ENCODE data around the gene RAB3C. TPM values are rescaled to one million over a fixed set of nuclear protein-coding genes. Genes with fewer than 3 reads are reported as not detected.
"Not testable (repeated sequence)": the region's sequence is repeated elsewhere in the genome, so short reads cannot be mapped to it uniquely, and the experiment has no call there.

Gene RAB3C
- polyA plus RNA-seq, result 1 to 10 TPM in 2 of 3 donors, under 1 TPM in 1; 0.34 to 5.5 (median 2.7) TPM

GRCh38 chr5:58582803-58583491 lies at the start of gene RAB3C:
Gene RAB3C, plus strand, starts transcription at chr5:58583075. Its CDS starts 134 bp downstream, at chr5:58583209.
- WGBS, 3 donors, result 0 to 1% (median 1%) methylated on average over 43 of the region's 43 CpGs
- no peak within 1 kb of the TSS for H3K27ac ChIP-seq (ENCODE audit: low read depth, low read length)

GRCh38 chr5:58541935-58542334 lies 40.9 kb upstream of the RAB3C start:
- H3K27ac ChIP-seq (ENCODE audit: low read depth, low read length), result not testable (repeated sequence)
- WGBS, 3 donors, result 91 to 92% (median 91%) methylated on average over 9 of the region's 9 CpGs

- no peak overlapping the region for H3K27ac ChIP-seq (ENCODE audit: low read depth, low read length)
- 50 to 94% (median 92%) methylated on average over 1 of the region's 1 CpG for WGBS, 3 donors
Observed at GRCh38 chr5:58542709-58543108, 40.2 kb upstream of the RAB3C start.

- WGBS, 3 donors, result 88 to 96% (median 89%) methylated on average over 2 of the region's 2 CpGs
- H3K27ac ChIP-seq (ENCODE audit: low read depth, low read length), result no peak overlapping the region
Observed at GRCh38 chr5:58543723-58544122, 39.2 kb upstream of the RAB3C start.

GRCh38 chr5:58544195-58544594 lies 38.7 kb upstream of the RAB3C start:
- H3K27ac ChIP-seq (ENCODE audit: low read depth, low read length), result no peak overlapping the region

GRCh38 chr5:58544926-58545325 lies 37.9 kb upstream of the RAB3C start:
- WGBS, 3 donors, result 63 to 79% (median 65%) methylated on average over 2 of the region's 2 CpGs
- no peak overlapping the region for H3K27ac ChIP-seq (ENCODE audit: low read depth, low read length)

More at GRCh38 chr5:58544195-58544594, 38.7 kb upstream of the RAB3C start:
- 32 to 67% (median 39%) methylated on average over 1 of the region's 1 CpG for WGBS, 3 donors

- H3K27ac ChIP-seq (ENCODE audit: low read depth, low read length), result no peak overlapping the region
Observed at GRCh38 chr5:58545912-58546311, 37.0 kb upstream of the RAB3C start.

- 65 to 85% (median 74%) methylated on average over 2 of the region's 2 CpGs for WGBS, 3 donors
- H3K27ac ChIP-seq (ENCODE audit: low read depth, low read length), result no peak overlapping the region
Observed at GRCh38 chr5:58548068-58548467, 34.8 kb upstream of the RAB3C start.

- H3K27ac ChIP-seq (ENCODE audit: low read depth, low read length), result no peak overlapping the region
- WGBS, 3 donors, result 81 to 87% (median 83%) methylated on average over 1 of the region's 1 CpG
Observed at GRCh38 chr5:58551492-58551891, 31.4 kb upstream of the RAB3C start.

GRCh38 chr5:58557665-58558338 lies 25.1 kb upstream of the RAB3C start:
- not testable (repeated sequence) for H3K27ac ChIP-seq (ENCODE audit: low read depth, low read length)
- WGBS, 3 donors, result 85 to 91% (median 87%) methylated on average over 29 to 30 of the region's 32 CpGs

GRCh38 chr5:58563016-58563700 lies 19.7 kb upstream of the RAB3C start:
- H3K27ac ChIP-seq (ENCODE audit: low read depth, low read length), result not testable (repeated sequence)
- 94 to 96% (median 95%) methylated on average over 31 to 33 of the region's 33 CpGs for WGBS, 3 donors

GRCh38 chr5:58564043-58564832 lies 18.6 kb upstream of the RAB3C start:
- WGBS, 3 donors, result 93 to 95% (median 94%) methylated on average over 35 to 39 of the region's 39 CpGs
- not testable (repeated sequence) for H3K27ac ChIP-seq (ENCODE audit: low read depth, low read length)

- WGBS, 3 donors, result 92 to 98% (median 94%) methylated on average over 4 of the region's 4 CpGs
Observed at GRCh38 chr5:58565033-58565432, 17.8 kb upstream of the RAB3C start.

GRCh38 chr5:58571501-58571900 lies 11.4 kb upstream of the RAB3C start:
- H3K27ac ChIP-seq (ENCODE audit: low read depth, low read length), result no peak overlapping the region
- 71 to 80% (median 79%) methylated on average over 2 of the region's 2 CpGs for WGBS, 3 donors

More at GRCh38 chr5:58565033-58565432, 17.8 kb upstream of the RAB3C start:
- H3K27ac ChIP-seq (ENCODE audit: low read depth, low read length), result no peak overlapping the region

- 82 to 94% (median 88%) methylated on average over 4 to 5 of the region's 5 CpGs for WGBS, 3 donors
- H3K27ac ChIP-seq (ENCODE audit: low read depth, low read length), result not testable (repeated sequence)
Observed at GRCh38 chr5:58572973-58573372, 9.9 kb upstream of the RAB3C start.

GRCh38 chr5:58579781-58580180 lies 3.1 kb upstream of the RAB3C start:
- WGBS, 3 donors, result 68 to 74% (median 72%) methylated on average over 4 of the region's 4 CpGs
- H3K27ac ChIP-seq (ENCODE audit: low read depth, low read length), result no peak overlapping the region

GRCh38 chr5:58582019-58582802 lies 664 bp upstream of the RAB3C start:
- no peak overlapping the region for H3K27ac ChIP-seq (ENCODE audit: low read depth, low read length)
- WGBS, 3 donors, result 0 to 2% (median 2%) methylated on average over 38 of the region's 38 CpGs

- no peak overlapping the region for H3K27ac ChIP-seq (ENCODE audit: low read depth, low read length)
Observed at GRCh38 chr5:58595952-58596351, 13.1 kb downstream of the RAB3C start.

Data from adipose tissue (tissue), 3 donors.